ENCODE data around the gene ADK. TPM values are rescaled to one million over a fixed set of nuclear protein-coding genes. Genes with fewer than 3 reads are reported as not detected.
A peak's percentile ranks its signal among the peaks of the same experiment; 100 is the strongest.
"Not testable (repeated sequence)": the region's sequence is repeated elsewhere in the genome, so short reads cannot be mapped to it uniquely, and the experiment has no call there.

ADK gene
- total RNA-seq, 1 donor from 2014 or later: 47.0 TPM

GRCh38 chr10:74139981-74140380, 11.0 kb upstream of the ADK start:
- Mint-ChIP-seq H3K27ac (ENCODE audit: unreplicated experiment) (no peak overlapping the region), H3K9me3 (ENCODE audit: unreplicated experiment) (no peaks in the 10 kb centered on the region)
- TF ChIP-seq CTCF (IDR thresholded peaks at IDR 0.05): no peak

GRCh38 chr10:74140553-74140952, 10.5 kb upstream of the ADK start:
- Mint-ChIP-seq H3K36me3 (ENCODE audit: unreplicated experiment) (peaks cover 24% of the 10 kb centered on the region), H3K27ac (ENCODE audit: unreplicated experiment) (no peak overlapping the region), H3K4me1 (ENCODE audit: unreplicated experiment) (peaks cover 10% of the 10 kb centered on the region), H3K27me3 (ENCODE audit: unreplicated experiment) (no peaks in the 10 kb centered on the region), H3K4me3 (ENCODE audit: unreplicated experiment) (no peak overlapping the region), H3K9me3 (ENCODE audit: unreplicated experiment) (no peaks in the 10 kb centered on the region)
- DNase-seq (ENCODE audit: extremely low spot score, unreplicated experiment): no peak
- TF ChIP-seq CTCF (IDR thresholded peaks at IDR 0.05): no peak

More at GRCh38 chr10:74139981-74140380, 11.0 kb upstream of the ADK start:
- H3K4me1 Mint-ChIP-seq (ENCODE audit: unreplicated experiment): peaks cover 4% of the 10 kb centered on the region
- no peaks in the 10 kb centered on the region for H3K27me3 Mint-ChIP-seq (ENCODE audit: unreplicated experiment)
- peaks cover 28% of the 10 kb centered on the region for H3K36me3 Mint-ChIP-seq (ENCODE audit: unreplicated experiment)
- H3K4me3 Mint-ChIP-seq (ENCODE audit: unreplicated experiment): no peak overlapping the region
- DNase-seq (ENCODE audit: extremely low spot score, unreplicated experiment): no peak

- Mint-ChIP-seq H3K27me3 (ENCODE audit: unreplicated experiment) (no peaks in the 10 kb centered on the region), H3K36me3 (ENCODE audit: unreplicated experiment) (peaks cover 6% of the 10 kb centered on the region), H3K27ac (ENCODE audit: unreplicated experiment) (peak overlapping the region; percentile 70), H3K4me3 (ENCODE audit: unreplicated experiment) (peak overlapping the region; percentile 7), H3K4me1 (ENCODE audit: unreplicated experiment) (peaks cover 22% of the 10 kb centered on the region), H3K9me3 (ENCODE audit: unreplicated experiment) (no peaks in the 10 kb centered on the region)
- TF ChIP-seq CTCF (IDR thresholded peaks at IDR 0.05): no peak
- DNase-seq (ENCODE audit: extremely low spot score, unreplicated experiment): no peak
Measured at GRCh38 chr10:74145133-74145532, 5.9 kb upstream of the ADK start.

- H3K4me1 Mint-ChIP-seq (ENCODE audit: unreplicated experiment): peaks cover 27% of the 10 kb centered on the region
- not testable (repeated sequence) for H3K36me3 Mint-ChIP-seq (ENCODE audit: unreplicated experiment); H3K9me3 Mint-ChIP-seq (ENCODE audit: unreplicated experiment); DNase-seq (ENCODE audit: extremely low spot score, unreplicated experiment); H3K27ac Mint-ChIP-seq (ENCODE audit: unreplicated experiment); H3K4me3 Mint-ChIP-seq (ENCODE audit: unreplicated experiment); H3K27me3 Mint-ChIP-seq (ENCODE audit: unreplicated experiment)
Measured at GRCh38 chr10:74146980-74147379, 4.0 kb upstream of the ADK start.

GRCh38 chr10:74150204-74150989, 624 bp upstream of the ADK start, which contains the start of gene AP3M1:
Gene AP3M1, minus strand, starts transcription at chr10:74150828. Its CDS starts 12,449 bp downstream, at chr10:74138379.
- Mint-ChIP-seq H3K9me3 (ENCODE audit: unreplicated experiment) (no peaks in the 10 kb centered on the region), H3K4me1 (ENCODE audit: unreplicated experiment) (peaks cover 29% of the 10 kb centered on the region), H3K27me3 (ENCODE audit: unreplicated experiment) (no peaks in the 10 kb centered on the region), H3K4me3 (ENCODE audit: unreplicated experiment) (no peak within 1 kb of the TSS), H3K27ac (ENCODE audit: unreplicated experiment) (no peak within 1 kb of the TSS), H3K36me3 (ENCODE audit: unreplicated experiment) (peaks cover 6% of the 10 kb centered on the region)
- DNase-seq (ENCODE audit: extremely low spot score, unreplicated experiment): peak; percentile 90
- no peak for TF ChIP-seq CTCF (IDR thresholded peaks at IDR 0.05)
